ENCODE data around the gene GSG1L. TPM values are rescaled to one million over a fixed set of nuclear protein-coding genes. Genes with fewer than 3 reads are reported as not detected.

GSG1L gene
- total RNA-seq, 2 experiments from 2014 or later: not detected

- POLR2A ChIA-PET: no interaction called here
Observed at GRCh38 chr16:28010671-28011070, 52.8 kb downstream of the GSG1L start.

GRCh38 chr16:28009586-28010373, 53.7 kb downstream of the GSG1L start:
- ChIA-PET CTCF (no interaction called here), POLR2A (no interaction called here)
- DNase-seq (no peak), ATAC-seq (no peak)
- Mint-ChIP-seq H3K9me3 (no peaks in the 10 kb centered on the region), H3K27me3 (peaks cover 2% of the 10 kb centered on the region), H3K27ac (no peak overlapping the region), H3K4me3 (no peak overlapping the region), H3K4me1 (ENCODE audit: low read depth) (no peaks in the 10 kb centered on the region), H3K36me3 (ENCODE audit: low read depth) (no peaks in the 10 kb centered on the region)
- no peak for TF ChIP-seq CTCF (IDR thresholded peaks at IDR 0.05)
- intact Hi-C loops (cut with micrococcal nuclease): no loop called here

More at GRCh38 chr16:28010671-28011070, 52.8 kb downstream of the GSG1L start:
- DNase-seq (no peak), ATAC-seq (no peak)
- H3K4me3 Mint-ChIP-seq: no peak overlapping the region
- H3K9me3 Mint-ChIP-seq: no peaks in the 10 kb centered on the region
- CTCF ChIA-PET: no interaction called here
- H3K36me3 Mint-ChIP-seq (ENCODE audit: low read depth): no peaks in the 10 kb centered on the region
- H3K27me3 Mint-ChIP-seq: peaks cover 2% of the 10 kb centered on the region
- no peak for TF ChIP-seq CTCF (IDR thresholded peaks at IDR 0.05)
- no peaks in the 10 kb centered on the region for H3K4me1 Mint-ChIP-seq (ENCODE audit: low read depth)
- intact Hi-C loops (cut with micrococcal nuclease): no loop called here
- H3K27ac Mint-ChIP-seq: no peak overlapping the region

- ChIA-PET POLR2A (no interaction called here), CTCF (no interaction called here)
- ATAC-seq (no peak), DNase-seq (no peak)
- Mint-ChIP-seq H3K4me3 (no peak overlapping the region), H3K27me3 (no peaks in the 10 kb centered on the region), H3K36me3 (ENCODE audit: low read depth) (no peaks in the 10 kb centered on the region), H3K27ac (no peak overlapping the region), H3K4me1 (ENCODE audit: low read depth) (no peaks in the 10 kb centered on the region), H3K9me3 (no peaks in the 10 kb centered on the region)
- TF ChIP-seq CTCF (IDR thresholded peaks at IDR 0.05): no peak
- intact Hi-C loops (cut with micrococcal nuclease): no loop called here
Observed at GRCh38 chr16:28003923-28004322, 59.6 kb downstream of the GSG1L start.

GRCh38 chr16:28003021-28003865, 60.3 kb downstream of the GSG1L start:
- no peaks in the 10 kb centered on the region for H3K9me3 Mint-ChIP-seq
- DNase-seq (no peak), ATAC-seq (no peak)
- no peaks in the 10 kb centered on the region for H3K36me3 Mint-ChIP-seq (ENCODE audit: low read depth)
- H3K4me3 Mint-ChIP-seq: no peak overlapping the region
- H3K27me3 Mint-ChIP-seq: no peaks in the 10 kb centered on the region
- no peak overlapping the region for H3K27ac Mint-ChIP-seq
- H3K4me1 Mint-ChIP-seq (ENCODE audit: low read depth): no peaks in the 10 kb centered on the region
- intact Hi-C loops (cut with micrococcal nuclease): no loop called here
- POLR2A ChIA-PET: no interaction called here
- no peak for TF ChIP-seq CTCF (IDR thresholded peaks at IDR 0.05)
- CTCF ChIA-PET: no interaction called here

GRCh38 chr16:28001642-28002041, 61.9 kb downstream of the GSG1L start:
- ChIA-PET POLR2A (no interaction called here), CTCF (interaction anchor here (3.4 kb wide), 1 partner anchor 69 kb away, joined by 8 read pairs; no protein-coding TSS in a partner anchor)
- ATAC-seq: no peak
- no peak for DNase-seq
- Mint-ChIP-seq H3K27ac (no peak overlapping the region), H3K27me3 (no peaks in the 10 kb centered on the region), H3K9me3 (no peaks in the 10 kb centered on the region), H3K4me1 (ENCODE audit: low read depth) (no peaks in the 10 kb centered on the region), H3K4me3 (no peak overlapping the region), H3K36me3 (ENCODE audit: low read depth) (no peaks in the 10 kb centered on the region)
- no peak for TF ChIP-seq CTCF (IDR thresholded peaks at IDR 0.05)
- intact Hi-C loops (cut with micrococcal nuclease): no loop called here

Data from activated CD8-positive, alpha-beta T cell treated with anti-CD3 and anti-CD28 coated beads for 36 hours (primary cell).